DMS 273 treated with DMSO at 0.1 percent for 48 hours (cell line): ENCODE measurements around the gene EOGT.

Experiments
- DNase-seq: peaks from one replicate; lab custom pipeline; 2025; lab: John Stamatoyannopoulos, UW

The EOGT gene

GRCh38 chr3:69008980-69009379 is 4.5 kb downstream of the EOGT start:
- DNase-seq = no peak

- DNase-seq = no peak
These were observed 7.5 kb downstream of the EOGT start for GRCh38 chr3:69005791-69006482.

- no peak for DNase-seq
These were observed 8.3 kb downstream of the EOGT start for GRCh38 chr3:69005071-69005790.

GRCh38 chr3:69004138-69004537 is 9.3 kb downstream of the EOGT start:
- no peak for DNase-seq

- DNase-seq = no peak
These were observed 13.9 kb downstream of the EOGT start for GRCh38 chr3:68999605-69000004.

- DNase-seq = no peak
These were observed 14.3 kb downstream of the EOGT start for GRCh38 chr3:68999158-68999557.

GRCh38 chr3:68997887-68998286 is 15.6 kb downstream of the EOGT start:
- no peak for DNase-seq

- no peak for DNase-seq
These were observed 17.0 kb downstream of the EOGT start for GRCh38 chr3:68996356-68996995.

GRCh38 chr3:68988740-68989139 is 24.7 kb downstream of the EOGT start:
- no peak for DNase-seq

GRCh38 chr3:68987322-68987721 is 26.2 kb downstream of the EOGT start:
- no peak for DNase-seq

GRCh38 chr3:68986496-68987208 is 26.8 kb downstream of the EOGT start:
- no peak for DNase-seq

GRCh38 chr3:68985146-68985790 is 28.2 kb downstream of the EOGT start:
- DNase-seq = no peak

- no peak for DNase-seq
These were observed 29.4 kb downstream of the EOGT start for GRCh38 chr3:68984011-68984530.

- DNase-seq = no peak
These were observed 35.9 kb downstream of the EOGT start for GRCh38 chr3:68977486-68978167.

- no peak for DNase-seq
These were observed 38.8 kb downstream of the EOGT start for GRCh38 chr3:68974711-68975110.

- DNase-seq = no peak
These were observed 39.8 kb downstream of the EOGT start for GRCh38 chr3:68973639-68974038.

- DNase-seq = peak; percentile 30
These were observed 41.0 kb downstream of the EOGT start for GRCh38 chr3:68972358-68972979.

- no peak for DNase-seq
These were observed 48.8 kb downstream of the EOGT start for GRCh38 chr3:68964694-68965093.

GRCh38 chr3:68963891-68964290 is 49.6 kb downstream of the EOGT start:
- no peak for DNase-seq

- no peak for DNase-seq
These were observed 50.1 kb downstream of the EOGT start for GRCh38 chr3:68963376-68963775.

- DNase-seq = no peak
These were observed 54.6 kb downstream of the EOGT start for GRCh38 chr3:68958932-68959331.
